Retina (tissue), 1 donor: Measurements from ENCODE around the gene TBCEL.
A peak's percentile ranks its signal among the peaks of the same experiment; 100 is the strongest.
"Not testable (repeated sequence)": the region's sequence is repeated elsewhere in the genome, so short reads cannot be mapped to it uniquely, and the experiment has no call there.

Source experiments
- DNase-seq: peaks from one replicate; pipeline ENCODE4 v3.0.0-alpha.2; 2016

Gene TBCEL

GRCh38 chr11:121023848-121024751, at the start of gene TBCEL:
TBCEL (plus strand) TSS chr11:121024102; CDS start chr11:121045691, 21,589 bp downstream.
- peak; percentile 94 for DNase-seq

- DNase-seq = no peak
Observed at GRCh38 chr11:120974466-120974865, 49.4 kb upstream of the TBCEL start.

GRCh38 chr11:120974965-120975364, 48.9 kb upstream of the TBCEL start:
- DNase-seq = no peak

- DNase-seq = no peak
Observed at GRCh38 chr11:120977266-120978137, 46.4 kb upstream of the TBCEL start.

- no peak for DNase-seq
Observed at GRCh38 chr11:120978701-120979100, 45.2 kb upstream of the TBCEL start.

- DNase-seq = peak; percentile 77
Observed at GRCh38 chr11:120985718-120986569, 38.0 kb upstream of the TBCEL start.

- no peak for DNase-seq
Observed at GRCh38 chr11:120988603-120989002, 35.3 kb upstream of the TBCEL start.

- no peak for DNase-seq
Observed at GRCh38 chr11:120991830-120992686, 31.8 kb upstream of the TBCEL start.

GRCh38 chr11:120994091-120994859, 29.6 kb upstream of the TBCEL start:
- DNase-seq = no peak

GRCh38 chr11:120995184-120995583, 28.7 kb upstream of the TBCEL start:
- DNase-seq = no peak

- DNase-seq = no peak
Observed at GRCh38 chr11:120996973-120997372, 26.9 kb upstream of the TBCEL start.

- DNase-seq = no peak
Observed at GRCh38 chr11:120998581-120998980, 25.3 kb upstream of the TBCEL start.

GRCh38 chr11:121004206-121004840, 19.6 kb upstream of the TBCEL start:
- DNase-seq = no peak

- DNase-seq = no peak
Observed at GRCh38 chr11:121006922-121007321, 17.0 kb upstream of the TBCEL start.

- DNase-seq = no peak
Observed at GRCh38 chr11:121008551-121008950, 15.4 kb upstream of the TBCEL start.

GRCh38 chr11:121012091-121012490, 11.8 kb upstream of the TBCEL start:
- DNase-seq = no peak

GRCh38 chr11:121018746-121019145, 5.2 kb upstream of the TBCEL start:
- DNase-seq = no peak

- DNase-seq = not testable (repeated sequence)
Observed at GRCh38 chr11:121021718-121022117, 2.2 kb upstream of the TBCEL start.

- no peak for DNase-seq
Observed at GRCh38 chr11:121024989-121025388, 1.1 kb downstream of the TBCEL start.

GRCh38 chr11:121029153-121029552, 5.3 kb downstream of the TBCEL start:
- no peak for DNase-seq
